NAMALWA (cell line): Measurements from ENCODE around the gene D2HGDH.
A peak's percentile ranks its signal among the peaks of the same experiment; 100 is the strongest.
"Not testable (repeated sequence)": the region's sequence is repeated elsewhere in the genome, so short reads cannot be mapped to it uniquely, and the experiment has no call there.

Source experiments
- DNase-seq: peaks from one replicate; pipeline ENCODE4 v3.0.0-alpha.2; 2015; ENCODE audit warnings: low spot score

Gene D2HGDH

GRCh38 chr2:241748468-241749256 lies 14.2 kb downstream of the D2HGDH start:
- no peak for DNase-seq

- no peak for DNase-seq
These were observed 15.8 kb downstream of the D2HGDH start for GRCh38 chr2:241750076-241750840.

GRCh38 chr2:241751152-241751551 lies 16.7 kb downstream of the D2HGDH start:
- no peak for DNase-seq

- DNase-seq: no peak
These were observed 17.3 kb downstream of the D2HGDH start for GRCh38 chr2:241751776-241752175.

- no peak for DNase-seq
These were observed 17.8 kb downstream of the D2HGDH start for GRCh38 chr2:241752253-241752652.

- DNase-seq: no peak
These were observed 18.4 kb downstream of the D2HGDH start for GRCh38 chr2:241752689-241753276.

GRCh38 chr2:241753493-241753892 lies 19.1 kb downstream of the D2HGDH start:
- no peak for DNase-seq

GRCh38 chr2:241754042-241754441 lies 19.6 kb downstream of the D2HGDH start:
- DNase-seq: no peak

GRCh38 chr2:241755166-241755565 lies 20.7 kb downstream of the D2HGDH start:
- DNase-seq: no peak

- no peak for DNase-seq
These were observed 21.3 kb downstream of the D2HGDH start for GRCh38 chr2:241755777-241756176.

GRCh38 chr2:241759067-241759807 lies 24.8 kb downstream of the D2HGDH start:
- no peak for DNase-seq

GRCh38 chr2:241759893-241760292 lies 25.5 kb downstream of the D2HGDH start:
- DNase-seq: not testable (repeated sequence)

- peak; percentile 4 for DNase-seq
These were observed 25.9 kb downstream of the D2HGDH start for GRCh38 chr2:241760301-241760771.

GRCh38 chr2:241762321-241762932 lies 28.0 kb downstream of the D2HGDH start:
- no peak for DNase-seq

GRCh38 chr2:241762933-241763369 lies 28.5 kb downstream of the D2HGDH start:
- no peak for DNase-seq

- no peak for DNase-seq
These were observed 29.3 kb downstream of the D2HGDH start for GRCh38 chr2:241763551-241764274.

- DNase-seq: no peak
These were observed 30.1 kb downstream of the D2HGDH start for GRCh38 chr2:241764275-241765241.

GRCh38 chr2:241767464-241768250 lies 33.2 kb downstream of the D2HGDH start:
- DNase-seq: no peak

GRCh38 chr2:241768251-241768711 lies 33.9 kb downstream of the D2HGDH start:
- DNase-seq: no peak
